Prostate gland (tissue), 2 donors: ENCODE measurements around the gene SUPV3L1. TPM values are rescaled to one million over a fixed set of nuclear protein-coding genes. Genes with fewer than 3 reads are reported as not detected.

ENCODE experiments used
- DNase-seq: peaks from one replicate; pipeline ENCODE4 v3.0.0-alpha.2; 2019; ENCODE audit warnings: low spot score
- H3K27ac ChIP-seq, 2 donors: fragments of 200-600 bp; sonication (generic); 2 replicates each; pipeline ENCODE4 v1.5.1; 2017 to 2019
- H3K27me3 ChIP-seq: fragments of 200-600 bp; sonication (generic); replicated peaks from 2 replicates; pipeline ENCODE4 v1.5.1; 2019; ENCODE audit not compliant: insufficient read depth
- H3K36me3 ChIP-seq, 2 donors: fragments of 200-600 bp; sonication (generic); 1 replicate in 1 of 2; 2 replicates in 1 of 2; pipeline versions ENCODE4 v1.5.1 to v1.8.1; 2017 to 2019
- H3K4me1 ChIP-seq: fragments of 200-600 bp; sonication (generic); replicated peaks from 2 replicates; pipeline ENCODE4 v1.5.1; 2019
- H3K4me3 ChIP-seq, 2 donors: fragments of 200-600 bp; sonication (generic); 2 replicates each; pipeline ENCODE4 v1.5.1; 2017 to 2019
- H3K9me3 ChIP-seq: fragments of 200-600 bp; sonication (generic); 2 replicates; pipeline ENCODE4 v1.5.1; 2017
- POLR2A ChIP-seq: fragments of 450-650 bp; IDR thresholded peaks from one replicate; pipeline ENCODE4 v1.6.1; 2016; ENCODE audit warnings: antibody characterized with exemption, mild to moderate bottlenecking
- POLR2AphosphoS5 ChIP-seq: sonication (generic); formaldehyde crosslinking; IDR thresholded peaks from one replicate; pipeline ENCODE4 v1.6.1; 2017; ENCODE audit warnings: antibody characterized with exemption
- WGBS: methylation state at CpG from one replicate; pipeline ENCODE4 v1.1.5; 2018; 5-methylcytosine and 5-hydroxymethylcytosine counted together
- intact Hi-C: fragments of 100-400 bp; cut with DNase I; formaldehyde crosslinking; loops from one replicate; pipeline ENCODE4 v1.14.2; 2022
- total RNA-seq, 2 donors: library from RNA; depleted of rRNA; stranded (reverse); fragments of >200 nt; gene quantifications; one replicate each; pipeline ENCODE4 v1.1.0, GENCODE V29; 2016
- TF ChIP-seq, protein P1 (sequence below), 4 experiments: fragments of 200-600 bp in 2 of 4; fragments of 450-650 bp in 2 of 4; sonication (generic) in 2 of 4; IDR thresholded peaks; 1 replicate in 3 of 4; 2 replicates in 1 of 4; pipeline ENCODE4 v1.5.1; 2016 to 2019; ENCODE audit warnings: antibody characterized with exemption in 4 of 4, mild to moderate bottlenecking in 2 of 4, moderate library complexity in 2 of 4

Gene SUPV3L1
- total RNA-seq, 2 donors from 2014 or later, result 18.5 to 37.0 TPM

GRCh38 chr10:69182005-69182404 lies 2.0 kb downstream of the SUPV3L1 start:
- no peak for DNase-seq
- no peak overlapping the region for H3K27ac ChIP-seq
- intact Hi-C loops, result loop anchor here (5.0 kb wide), 1 partner anchor 60 kb away; the partner anchor contains the start of gene VPS26A
- TF ChIP-seq POLR2AphosphoS5 (no peak), POLR2A (no peak)
- TF ChIP-seq, protein P1, sequence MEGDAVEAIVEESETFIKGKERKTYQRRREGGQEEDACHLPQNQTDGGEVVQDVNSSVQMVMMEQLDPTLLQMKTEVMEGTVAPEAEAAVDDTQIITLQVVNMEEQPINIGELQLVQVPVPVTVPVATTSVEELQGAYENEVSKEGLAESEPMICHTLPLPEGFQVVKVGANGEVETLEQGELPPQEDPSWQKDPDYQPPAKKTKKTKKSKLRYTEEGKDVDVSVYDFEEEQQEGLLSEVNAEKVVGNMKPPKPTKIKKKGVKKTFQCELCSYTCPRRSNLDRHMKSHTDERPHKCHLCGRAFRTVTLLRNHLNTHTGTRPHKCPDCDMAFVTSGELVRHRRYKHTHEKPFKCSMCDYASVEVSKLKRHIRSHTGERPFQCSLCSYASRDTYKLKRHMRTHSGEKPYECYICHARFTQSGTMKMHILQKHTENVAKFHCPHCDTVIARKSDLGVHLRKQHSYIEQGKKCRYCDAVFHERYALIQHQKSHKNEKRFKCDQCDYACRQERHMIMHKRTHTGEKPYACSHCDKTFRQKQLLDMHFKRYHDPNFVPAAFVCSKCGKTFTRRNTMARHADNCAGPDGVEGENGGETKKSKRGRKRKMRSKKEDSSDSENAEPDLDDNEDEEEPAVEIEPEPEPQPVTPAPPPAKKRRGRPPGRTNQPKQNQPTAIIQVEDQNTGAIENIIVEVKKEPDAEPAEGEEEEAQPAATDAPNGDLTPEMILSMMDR (IDR thresholded peaks at IDR 0.05), result no peak
- H3K27me3 ChIP-seq, result no peaks in the 10 kb centered on the region
- no peaks in the 10 kb centered on the region for H3K9me3 ChIP-seq
- no peaks in the 10 kb centered on the region for H3K36me3 ChIP-seq
- no peak overlapping the region for H3K4me3 ChIP-seq
- WGBS, result 90% methylated on average over 4 of the region's 4 CpGs
- peaks cover 8% of the 10 kb centered on the region for H3K4me1 ChIP-seq

DNA sequence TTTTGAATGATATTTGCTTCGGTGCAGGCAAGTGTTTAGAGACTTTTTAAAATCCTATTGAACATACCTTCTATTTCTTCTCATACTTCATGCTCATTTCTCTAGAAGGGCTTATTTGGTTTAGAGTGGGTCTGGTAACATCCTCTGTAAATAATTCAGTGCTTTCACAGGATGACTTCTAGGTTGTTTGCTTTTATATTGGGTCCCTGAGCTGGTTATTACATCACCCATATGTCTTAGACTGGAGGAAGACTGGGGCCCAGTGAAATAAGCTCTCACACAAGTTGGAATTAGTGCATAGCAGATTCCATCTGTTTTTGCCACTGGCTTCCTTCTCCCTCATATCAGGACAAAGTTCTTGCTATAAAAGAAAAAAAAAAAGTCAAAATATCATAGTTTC lies 6.5 kb downstream of the SUPV3L1 start:
- H3K27ac ChIP-seq, result no peak overlapping the region
- H3K9me3 ChIP-seq, result no peaks in the 10 kb centered on the region
- DNase-seq, result no peak
- no peaks in the 10 kb centered on the region for H3K27me3 ChIP-seq
- WGBS, result 92% methylated on average over 1 of the region's 1 CpG
- intact Hi-C loops, result no loop called here
- peaks cover 3 to 6% of the 10 kb centered on the region in 2 donors for H3K36me3 ChIP-seq
- TF ChIP-seq, protein P1 (IDR thresholded peaks at IDR 0.05), result no peak
- no peak for TF ChIP-seq POLR2A
- TF ChIP-seq POLR2AphosphoS5, result no peak
- no peak overlapping the region for H3K4me3 ChIP-seq
- H3K4me1 ChIP-seq, result peaks cover under 1% of the 10 kb centered on the region

DNA sequence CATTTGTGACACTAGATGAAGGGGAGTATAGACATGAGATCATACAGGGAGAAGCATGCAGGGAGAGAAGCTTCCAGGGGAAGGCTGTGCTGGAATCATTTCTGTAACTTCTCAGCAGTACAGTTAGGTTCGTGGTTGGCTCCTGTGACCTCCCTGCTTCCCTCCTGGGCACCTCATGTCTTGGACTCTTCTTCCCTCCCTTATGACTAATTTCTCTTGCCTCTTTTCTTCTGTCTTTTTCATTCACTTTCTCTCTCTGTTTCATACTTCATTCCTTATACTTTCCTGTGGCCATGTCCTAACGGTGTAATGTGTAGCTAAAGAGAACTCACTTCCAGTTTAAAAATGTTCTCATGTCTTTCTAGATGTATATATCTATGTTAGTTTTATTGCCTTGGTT lies 21.0 kb downstream of the SUPV3L1 start:
- peaks cover 0 to 12% of the 10 kb centered on the region in 2 donors for H3K36me3 ChIP-seq

GRCh38 chr10:69202332-69202731 lies 22.3 kb downstream of the SUPV3L1 start:
- 82% methylated on average over 1 of the region's 1 CpG for WGBS
- DNase-seq, result no peak
- Histone ChIP-seq H3K27ac (no peak overlapping the region), H3K4me3 (no peak overlapping the region), H3K36me3 (peaks cover 0 to 12% of the 10 kb centered on the region in 2 donors), H3K27me3 (no peaks in the 10 kb centered on the region), H3K9me3 (no peaks in the 10 kb centered on the region), H3K4me1 (no peaks in the 10 kb centered on the region)
- intact Hi-C loops, result no loop called here
- TF ChIP-seq, protein P1 (IDR thresholded peaks at IDR 0.05), result no peak
- no peak for TF ChIP-seq POLR2A
- TF ChIP-seq POLR2AphosphoS5, result no peak

More for the DNA sequence above, 21.0 kb downstream of the SUPV3L1 start:
- TF ChIP-seq POLR2AphosphoS5 (no peak), POLR2A (no peak)
- TF ChIP-seq, protein P1 (IDR thresholded peaks at IDR 0.05), result no peak
- Histone ChIP-seq H3K4me1 (no peaks in the 10 kb centered on the region), H3K9me3 (no peaks in the 10 kb centered on the region), H3K27me3 (no peaks in the 10 kb centered on the region), H3K27ac (no peak overlapping the region), H3K4me3 (no peak overlapping the region)
- no peak for DNase-seq
- 82% methylated on average over 2 of the region's 2 CpGs for WGBS
- intact Hi-C loops, result no loop called here

- TF ChIP-seq POLR2A (no peak), POLR2AphosphoS5 (no peak)
- TF ChIP-seq, protein P1 (IDR thresholded peaks at IDR 0.05), result no peak
- Histone ChIP-seq H3K27ac (no peak overlapping the region), H3K4me3 (no peak overlapping the region), H3K27me3 (no peaks in the 10 kb centered on the region), H3K4me1 (no peaks in the 10 kb centered on the region), H3K36me3 (peaks cover 0 to 4% of the 10 kb centered on the region in 2 donors), H3K9me3 (no peaks in the 10 kb centered on the region)
- WGBS, result 81% methylated on average over 6 of the region's 6 CpGs
- DNase-seq, result no peak
- intact Hi-C loops, result no loop called here
Observed at GRCh38 chr10:69208761-69209160, 28.7 kb downstream of the SUPV3L1 start.
